K562 (cell line): ENCODE measurements around the gene PPM1H. TPM values are rescaled to one million over a fixed set of nuclear protein-coding genes. Genes with fewer than 3 reads are reported as not detected.
A peak's percentile ranks its signal among the peaks of the same experiment; 100 is the strongest.

Experiments
- ATAC-seq: fragments of 200-7000 bp; cut with Tn5 transposase; 3 replicates; pipeline ENCODE4 v1.9.1; 2020; ENCODE audit warnings: moderate library complexity
- BruUV-seq: library from RNA; stranded (reverse); fragments of 400-500 nt; replicated peaks from 2 replicates; lab custom pipeline; 2021; lab: Mats Ljungman, UMichigan
- CTCF ChIA-PET: fragments of 300-600 bp; formaldehyde crosslinking; extraction: SDS; loops from one replicate; lab custom pipeline; 2021; ENCODE audit warnings: low intra/inter-chr PET ratio; lab: Yijun Ruan, JAX
- POLR2A ChIA-PET: fragments of 300-600, 350-650 bp; sonication (Branson Sonifier 250); formaldehyde crosslinking; extraction: SDS; loops from one replicate; lab custom pipeline; 2021; ENCODE audit warnings: antibody characterized with exemption, inconsistent platforms; lab: Yijun Ruan, JAX
- DNase-seq, 4 experiments: peaks; one replicate each; pipeline versions ENCODE4 v3.0.0 to v3.0.0-alpha.2; 2011 to 2018; ENCODE audit warnings: low spot score in 3 of 4, mixed read lengths in 3 of 4; ENCODE audit errors: extremely low read depth in 1 of 4
- FAIRE-seq: peaks from 2 replicates; lab custom pipeline; 2011; peaks lifted over from hg19 to GRCh38; lab: Jason Lieb, UNC
- H2AFZ ChIP-seq: 2 replicates; pipeline ENCODE4 v1.6.0; 2011; ENCODE audit warnings: low read depth, low read length, control low read depth, inconsistent platforms
- H3K27ac ChIP-seq: fragments of 200-600 bp; 3 replicates; pipeline ENCODE4 v1.8.0; 2011; ENCODE audit warnings: low read depth, mild to moderate bottlenecking, control low read depth, inconsistent platforms, low read length, moderate library complexity, mixed read lengths; ENCODE audit errors: extremely low read depth
- H3K27me3 ChIP-seq, 2 experiments: fragments of 300-600 bp in 1 of 2; 2 replicates in 1 of 2; 3 replicates in 1 of 2; pipeline versions ENCODE4 v1.6.0 to v1.8.0; 2011; ENCODE audit warnings: inconsistent platforms in 2 of 2, low read length in 2 of 2, mild to moderate bottlenecking in 1 of 2, mixed read lengths in 1 of 2, moderate library complexity in 1 of 2; ENCODE audit not compliant: control insufficient read depth in 2 of 2, insufficient read depth in 2 of 2
- H3K36me3 ChIP-seq: fragments of 300-600 bp; 3 replicates; pipeline ENCODE4 v1.8.0; 2011; ENCODE audit warnings: mild to moderate bottlenecking, low read length, inconsistent platforms; ENCODE audit not compliant: control insufficient read depth, insufficient read depth
- H3K4me1 ChIP-seq, 2 experiments: fragments of 200-600 bp in 1 of 2; replicated peaks in 1 of 2; 2 replicates in 1 of 2; 3 replicates in 1 of 2; pipeline versions ENCODE4 v1.5.1 to v1.8.0; 2011; ENCODE audit warnings: inconsistent platforms in 2 of 2, low read length in 2 of 2, mild to moderate bottlenecking in 1 of 2, mixed read lengths in 1 of 2, moderate library complexity in 1 of 2; ENCODE audit not compliant: control insufficient read depth in 2 of 2, insufficient read depth in 2 of 2
- H3K4me2 ChIP-seq: 2 replicates; pipeline ENCODE4 v1.6.1; 2011; ENCODE audit warnings: low read length, control low read depth, inconsistent platforms, mixed read lengths; ENCODE audit not compliant: insufficient read depth
- H3K4me3 ChIP-seq: fragments of 200-600 bp; sonication (generic), shearing (Covaris generic); 2 replicates; pipeline ENCODE4 v1.5.1; 2016; ENCODE audit warnings: control low read depth, inconsistent platforms
- H3K79me2 ChIP-seq: fragments of 200-600 bp; 3 replicates; pipeline ENCODE4 v1.8.0; 2011; ENCODE audit warnings: low read length, inconsistent platforms; ENCODE audit not compliant: control insufficient read depth, insufficient read depth
- H3K9ac ChIP-seq, 2 experiments: 2 replicates each; pipeline versions ENCODE4 v1.6.0 to v1.6.1; 2011; ENCODE audit warnings: low read depth in 2 of 2, low read length in 2 of 2, control low read depth in 1 of 2, inconsistent platforms in 1 of 2, mild to moderate bottlenecking in 1 of 2, mixed read lengths in 1 of 2; ENCODE audit not compliant: insufficient read depth in 1 of 2
- H3K9me1 ChIP-seq: one replicate; pipeline ENCODE4 v1.6.0; 2011; ENCODE audit warnings: inconsistent platforms, mild to moderate bottlenecking, low read length, moderate library complexity; ENCODE audit not compliant: control insufficient read depth, insufficient read depth
- H3K9me3 ChIP-seq: replicated peaks from 2 replicates; pipeline ENCODE4 v1.5.1; 2011; ENCODE audit warnings: low read depth, low read length, inconsistent platforms; ENCODE audit not compliant: control insufficient read depth, insufficient read depth
- H4K20me1 ChIP-seq: replicated peaks from 2 replicates; pipeline ENCODE4 v1.6.1; 2011; ENCODE audit warnings: low read length, inconsistent platforms, mixed read lengths; ENCODE audit not compliant: control insufficient read depth, insufficient read depth
- EWSR1 ChIP-seq: fragments of 450-650 bp; IDR thresholded peaks from 2 replicates; pipeline ENCODE4 v1.6.1; 2018; ENCODE audit warnings: borderline replicate concordance, mild to moderate bottlenecking, low read depth, moderate library complexity; ENCODE audit not compliant: partially characterized antibody
- IRF2 ChIP-seq: sonication (generic); formaldehyde crosslinking; IDR thresholded peaks from 2 replicates; pipeline ENCODE4 v1.8.1; 2022; ENCODE audit warnings: mild to moderate bottlenecking, missing genetic modification reagents
- MAZ ChIP-seq, 2 experiments: fragments of 450-650 bp in 1 of 2; sonication (generic) in 1 of 2; formaldehyde crosslinking; IDR thresholded peaks in 1 of 2; conservative IDR thresholded peaks in 1 of 2; 2 replicates each; pipeline versions ENCODE4 v1.4.0 to v1.5.0; 2020; ENCODE audit warnings: mild to moderate bottlenecking in 1 of 2, missing genetic modification reagents in 1 of 2
- NFATC3 ChIP-seq: fragments of 450-650 bp; IDR thresholded peaks from 2 replicates; pipeline ENCODE4 v1.6.1; 2017; ENCODE audit warnings: mild to moderate bottlenecking
- NR2C2 ChIP-seq, 2 experiments: fragments of 200-800 bp in 1 of 2; sonication (Bioruptor generic) in 1 of 2; sonication (generic) in 1 of 2; formaldehyde crosslinking in 1 of 2; IDR thresholded peaks; 2 replicates each; pipeline versions ENCODE4 v1.6.1 to v1.8.0; 2016 to 2022; ENCODE audit warnings: mild to moderate bottlenecking in 1 of 2, missing compliant biosample characterization in 1 of 2, missing genetic modification characterization in 1 of 2, missing genetic modification reagents in 1 of 2
- RFX5 ChIP-seq: IDR thresholded peaks from 2 replicates; pipeline ENCODE4 v1.6.1; 2011; ENCODE audit warnings: low read depth, mild to moderate bottlenecking, improper control_type of control experiment, low read length
- TRIM28 ChIP-seq: fragments of 450-650 bp; IDR thresholded peaks from 2 replicates; pipeline ENCODE4 v1.6.1; 2017
- ZBTB40 ChIP-seq, 2 experiments: fragments of 450-650 bp in 1 of 2; sonication (generic) in 1 of 2; formaldehyde crosslinking in 1 of 2; IDR thresholded peaks; 2 replicates each; pipeline versions ENCODE4 v1.7.1 to v1.9.0; 2016 to 2022; ENCODE audit warnings: inconsistent platforms in 1 of 2, mild to moderate bottlenecking in 1 of 2, missing genetic modification reagents in 1 of 2
- ZNF444 ChIP-seq: fragments of 250-450 bp; sonication (Bioruptor Pico); IDR thresholded peaks from 2 replicates; pipeline ENCODE4 v1.4.0; 2020; ENCODE audit warnings: mild to moderate bottlenecking, moderate library complexity
- WGBS: fragments of 100-300 bp; shearing (Covaris generic); methylation state at CpG from one replicate; pipeline ENCODE4 v1.1.6; 2016; ENCODE audit warnings: low coverage, mixed read lengths; ENCODE audit not compliant: insufficient coverage; ENCODE audit errors: missing lambda C conversion rate; 5-methylcytosine and 5-hydroxymethylcytosine counted together
- in situ Hi-C: fragments of 300-500 bp; cut with MboI; formaldehyde crosslinking; loops from 4 replicates; pipeline ENCODE4 v1.15.0; 2018; ENCODE audit warnings: inconsistent platforms, mixed read lengths
- intact Hi-C: fragments of 100-400 bp; cut with micrococcal nuclease; formaldehyde crosslinking; loops from 2 replicates; pipeline ENCODE4 v1.14.2; 2022
- polyA plus RNA-seq, 8 experiments: library from polyadenylated mRNA; depleted of rRNA in 4 of 8; stranded (reverse) in 5 of 8; unstranded in 3 of 8; fragments of >200 nt; fragmentation: Nextera tagmentation in 2 of 8; fragmentation: Illumina TruSeq in 1 of 8; extraction: Ambion mirVana in 2 of 8; extraction: Trizol in 1 of 8; gene quantifications; 2 replicates each; pipeline versions ENCODE4 v1.2.1 to v1.2.3, GENCODE V29; 2011 to 2014; ENCODE audit warnings: inconsistent platforms in 1 of 8, missing spikeins in 1 of 8
- total RNA-seq, 7 experiments: library from RNA; depleted of rRNA in 6 of 7; stranded (reverse); fragments of >200 nt in 6 of 7; fragmentation: Illumina TruSeq in 2 of 7; extraction: Trizol in 2 of 7; gene quantifications; 2 replicates each; pipeline versions ENCODE4 v1.2.1 to v1.2.3, GENCODE V29; 2011 to 2021; ENCODE audit warnings: low replicate concordance in 1 of 7
- TF ChIP-seq, protein P1 (sequence below): fragments of 250-450 bp; sonication (Bioruptor Pico); IDR thresholded peaks from 2 replicates; pipeline ENCODE4 v1.6.1; 2021; ENCODE audit warnings: mild to moderate bottlenecking
- TF ChIP-seq, protein P2 (sequence below): sonication (generic); formaldehyde crosslinking; IDR thresholded peaks from 2 replicates; pipeline ENCODE4 v1.8.0; 2022; ENCODE audit warnings: mild to moderate bottlenecking, missing genetic modification reagents

The PPM1H gene
- total and polyA plus RNA-seq, 9 of the 15 experiments (the other 6 are each of a cell fraction or from before 2014, with no cell fraction given), result 5.3 to 29.3 (median 11.3) TPM

- ATAC-seq, result no peak
- Histone ChIP-seq H3K9me3 (no peaks in the 10 kb centered on the region), H3K9me1 (no peaks in the 10 kb centered on the region), H3K4me2 (no peak overlapping the region), H3K27me3 (no peaks in the 10 kb centered on the region), H3K9ac (no peak overlapping the region), H3K4me1 (no peaks in the 10 kb centered on the region), H2AFZ (no peak overlapping the region), H3K4me3 (no peak overlapping the region), H4K20me1 (no peaks in the 10 kb centered on the region), H3K27ac (no peak overlapping the region), H3K36me3 (no peaks in the 10 kb centered on the region), H3K79me2 (no peaks in the 10 kb centered on the region)
- CTCF ChIA-PET, result no interaction called here
- POLR2A ChIA-PET, result interaction anchor here (1.2 kb wide), 1 partner anchor 8 kb away, joined by 4 read pairs; no protein-coding TSS in a partner anchor
- in situ Hi-C loops, result no loop called here
- no peak for FAIRE-seq
- intact Hi-C loops, result no loop called here
- WGBS, result 57% methylated on average over 9 of the region's 11 CpGs
- DNase-seq, result no peak
- no TSS peak for BruUV-seq
- TF ChIP-seq MAZ (CRISPR knock-in tag; conservative IDR thresholded peaks at IDR 0.05 in 1 of 2, IDR thresholded peaks at IDR 0.05 in 1 of 2), result no peak
- no peak for TF ChIP-seq RFX5
- no peak for TF ChIP-seq ZBTB40 (IDR thresholded peaks at IDR 0.05)
- no peak for TF ChIP-seq ZBTB40 (CRISPR knock-in tag; IDR thresholded peaks at IDR 0.05)
- no peak for TF ChIP-seq NFATC3
- TF ChIP-seq EWSR1, result no peak
- no peak for TF ChIP-seq ZNF444 (CRISPR knock-in tag)
- TF ChIP-seq IRF2, result no peak
- TF ChIP-seq, protein P1, sequence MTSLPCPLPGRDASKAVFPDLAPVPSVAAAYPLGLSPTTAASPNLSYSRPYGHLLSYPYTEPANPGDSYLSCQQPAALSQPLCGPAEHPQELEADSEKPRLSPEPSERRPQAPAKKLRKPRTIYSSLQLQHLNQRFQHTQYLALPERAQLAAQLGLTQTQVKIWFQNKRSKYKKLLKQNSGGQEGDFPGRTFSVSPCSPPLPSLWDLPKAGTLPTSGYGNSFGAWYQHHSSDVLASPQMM (CRISPR knock-in tag), result no peak
- no peak for TF ChIP-seq NR2C2 (CRISPR knock-in tag; IDR thresholded peaks at IDR 0.05)
- TF ChIP-seq NR2C2 (tag; IDR thresholded peaks at IDR 0.05), result no peak
- peak; percentile 76; the same call in 1 of the 2 replicates for TF ChIP-seq TRIM28
- TF ChIP-seq, protein P2, sequence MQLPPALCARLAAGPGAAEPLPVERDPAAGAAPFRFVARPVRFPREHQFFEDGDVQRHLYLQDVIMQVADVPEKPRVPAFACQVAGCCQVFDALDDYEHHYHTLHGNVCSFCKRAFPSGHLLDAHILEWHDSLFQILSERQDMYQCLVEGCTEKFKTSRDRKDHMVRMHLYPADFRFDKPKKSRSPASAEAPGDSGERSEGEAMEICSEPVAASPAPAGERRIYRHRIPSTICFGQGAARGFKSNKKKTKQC, result no peak
Observed at GRCh38 chr12:62676521-62677307, 258.2 kb downstream of the PPM1H start.
